ENCODE results near the gene ACACB. TPM values are rescaled to one million over a fixed set of nuclear protein-coding genes. Genes with fewer than 3 reads are reported as not detected.

Gene ACACB
- total RNA-seq, 2 donors from 2014 or later: 3.4 to 11.1 TPM

DNA sequence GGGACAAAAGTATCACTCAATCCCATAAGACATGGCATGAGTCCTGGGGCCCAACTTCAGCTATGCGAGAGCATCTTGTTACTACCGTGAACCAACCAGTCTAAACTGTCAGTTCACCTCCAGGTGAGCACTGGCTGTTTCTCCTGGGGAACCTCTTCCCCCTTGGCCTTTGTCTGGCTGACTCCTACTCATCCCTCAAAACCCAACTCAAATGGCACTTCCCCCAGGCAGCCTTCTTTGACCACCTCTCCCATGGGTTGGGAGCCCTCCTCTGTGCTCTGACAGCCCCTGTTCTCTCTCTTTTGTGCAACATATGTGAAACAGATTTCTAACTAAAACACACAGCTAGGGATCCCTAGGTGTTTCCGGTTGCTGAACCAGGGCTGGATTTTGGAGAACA lies 155.0 kb downstream of the ACACB start:
- no peak for DNase-seq (ENCODE audit: low spot score)
- Mint-ChIP-seq H3K27me3 (peaks cover 10 to 17% of the 10 kb centered on the region in 2 donors), H3K36me3 (no peaks in the 10 kb centered on the region), H3K9me3 (no peaks in the 10 kb centered on the region), H3K4me3 (no peak overlapping the region), H3K4me1 (ENCODE audit: low read depth in 2 of 2) (no peaks in the 10 kb centered on the region), H3K27ac (no peak overlapping the region)
- no peak for ATAC-seq

- Mint-ChIP-seq H3K27ac (no peak overlapping the region), H3K9me3 (no peaks in the 10 kb centered on the region), H3K36me3 (no peaks in the 10 kb centered on the region), H3K4me1 (ENCODE audit: low read depth in 2 of 2) (no peaks in the 10 kb centered on the region), H3K27me3 (peaks cover 10 to 17% of the 10 kb centered on the region in 2 donors), H3K4me3 (no peak overlapping the region)
- no peak for ATAC-seq
- no peak for DNase-seq (ENCODE audit: low spot score)
These were observed 157.0 kb downstream of the ACACB start for GRCh38 chr12:109273354-109273753.

DNA sequence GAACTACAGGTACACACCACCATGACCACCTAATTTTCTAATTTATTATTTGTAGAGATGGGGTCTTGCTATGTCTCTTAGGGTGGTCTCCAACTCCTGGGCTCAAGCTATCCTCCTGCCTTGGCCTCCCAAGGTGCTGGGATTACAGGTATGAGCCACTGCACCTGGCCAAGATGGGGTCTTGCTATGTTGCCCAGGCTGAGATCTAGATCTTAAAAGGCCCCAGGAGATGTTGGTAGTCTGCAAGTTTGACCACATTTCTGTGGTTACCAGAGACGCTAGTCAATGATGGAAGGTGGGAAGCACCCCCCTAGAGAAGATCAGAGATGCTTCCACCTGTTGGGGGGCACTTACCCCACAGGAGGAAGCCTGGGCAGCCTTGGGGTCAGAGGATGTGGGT lies 158.0 kb downstream of the ACACB start:
- Mint-ChIP-seq H3K9me3 (no peaks in the 10 kb centered on the region), H3K27ac (no peak overlapping the region), H3K27me3 (peaks cover 10 to 17% of the 10 kb centered on the region in 2 donors), H3K4me3 (no peak overlapping the region), H3K36me3 (no peaks in the 10 kb centered on the region), H3K4me1 (ENCODE audit: low read depth in 2 of 2) (no peaks in the 10 kb centered on the region)
- ATAC-seq (no peak), DNase-seq (ENCODE audit: low spot score) (no peak)

DNA sequence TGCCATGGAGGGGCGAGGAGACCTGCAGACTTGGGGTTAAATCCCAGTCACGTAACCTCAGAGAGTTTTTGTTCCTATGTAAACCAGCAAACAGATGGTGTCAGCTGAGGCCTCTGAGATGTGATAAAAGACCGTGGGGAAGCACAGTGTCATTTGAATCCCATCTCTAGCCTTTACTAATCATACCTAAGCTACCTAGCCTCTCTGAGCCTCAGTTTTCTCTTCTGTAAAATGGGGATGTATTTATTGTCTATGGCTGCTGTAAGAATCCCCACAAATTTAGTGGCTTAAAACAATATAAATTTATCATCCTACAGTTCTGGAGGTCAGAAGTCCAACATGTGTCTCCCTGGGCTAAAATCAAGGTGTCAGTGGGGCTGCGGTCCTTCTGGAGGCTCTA lies 158.8 kb downstream of the ACACB start:
- no peaks in the 10 kb centered on the region for H3K36me3 Mint-ChIP-seq
- no peaks in the 10 kb centered on the region for H3K9me3 Mint-ChIP-seq
- DNase-seq (ENCODE audit: low spot score) (no peak), ATAC-seq (no peak)
- H3K4me3 Mint-ChIP-seq: no peak overlapping the region
- H3K27ac Mint-ChIP-seq: no peak overlapping the region
- no peaks in the 10 kb centered on the region for H3K4me1 Mint-ChIP-seq (ENCODE audit: low read depth in 2 of 2)
- peaks cover 10 to 17% of the 10 kb centered on the region in 2 donors for H3K27me3 Mint-ChIP-seq

DNA sequence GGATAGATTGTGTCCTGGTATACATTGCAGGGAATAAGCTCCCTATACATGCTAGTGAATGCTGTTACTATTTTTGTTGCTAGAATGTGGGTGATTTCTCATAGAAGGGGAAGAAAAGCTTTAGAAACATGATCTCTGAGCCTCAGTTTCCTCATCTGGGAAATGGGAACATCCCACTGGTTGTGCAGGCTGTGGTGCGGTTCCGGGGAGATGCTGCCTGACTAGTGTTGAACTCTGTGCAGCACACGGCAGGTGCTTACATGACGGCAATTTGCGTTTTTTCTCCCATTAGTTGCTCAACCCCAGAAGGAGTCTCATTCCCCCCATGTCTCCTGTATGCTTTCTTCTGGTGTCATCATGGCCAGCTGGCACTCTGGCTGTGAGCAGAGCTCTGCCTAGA lies 159.8 kb downstream of the ACACB start:
- Mint-ChIP-seq H3K27ac (no peak overlapping the region), H3K36me3 (no peaks in the 10 kb centered on the region), H3K9me3 (no peaks in the 10 kb centered on the region), H3K4me3 (no peak overlapping the region), H3K4me1 (ENCODE audit: low read depth in 2 of 2) (no peaks in the 10 kb centered on the region), H3K27me3 (peaks cover 10 to 17% of the 10 kb centered on the region in 2 donors)
- ATAC-seq: no peak
- no peak for DNase-seq (ENCODE audit: low spot score)

DNA sequence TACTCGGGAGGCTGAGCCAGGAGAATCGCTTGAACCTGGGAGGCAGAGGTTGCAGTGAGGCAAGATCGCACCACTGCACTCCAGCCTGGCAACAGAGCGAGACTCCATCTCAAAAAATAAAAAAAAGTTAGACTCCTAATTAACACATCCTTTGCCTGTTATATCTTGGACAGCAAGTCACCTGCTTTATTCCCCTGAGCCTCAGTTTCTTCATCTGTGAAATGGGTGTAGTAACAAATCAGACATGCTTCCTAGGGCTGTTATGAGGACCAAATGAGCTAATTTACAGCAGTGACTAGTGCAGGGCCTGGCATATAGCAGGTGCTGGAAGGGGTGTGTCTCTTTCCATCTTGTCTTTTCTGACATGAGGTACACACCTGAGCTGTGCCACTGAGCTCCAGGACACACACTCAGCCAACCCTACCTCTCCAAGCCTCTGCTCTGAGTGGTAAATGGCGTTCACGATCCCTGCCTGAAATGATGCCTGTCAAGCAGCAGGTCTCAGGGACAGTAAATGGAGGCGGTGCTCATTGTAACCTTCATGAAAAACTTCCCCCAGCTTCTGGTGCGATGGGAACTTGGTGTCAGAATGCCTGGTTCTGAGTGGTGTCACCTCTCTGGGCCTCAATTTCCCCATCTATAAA lies 161.0 kb downstream of the ACACB start:
- DNase-seq (ENCODE audit: low spot score) (no peak), ATAC-seq (no peak)
- H3K9me3 Mint-ChIP-seq: no peaks in the 10 kb centered on the region
- H3K4me3 Mint-ChIP-seq: no peak overlapping the region
- H3K27ac Mint-ChIP-seq: no peak overlapping the region
- no peaks in the 10 kb centered on the region for H3K4me1 Mint-ChIP-seq (ENCODE audit: low read depth in 2 of 2)
- H3K27me3 Mint-ChIP-seq: peaks cover 10 to 17% of the 10 kb centered on the region in 2 donors
- H3K36me3 Mint-ChIP-seq: no peaks in the 10 kb centered on the region

DNA sequence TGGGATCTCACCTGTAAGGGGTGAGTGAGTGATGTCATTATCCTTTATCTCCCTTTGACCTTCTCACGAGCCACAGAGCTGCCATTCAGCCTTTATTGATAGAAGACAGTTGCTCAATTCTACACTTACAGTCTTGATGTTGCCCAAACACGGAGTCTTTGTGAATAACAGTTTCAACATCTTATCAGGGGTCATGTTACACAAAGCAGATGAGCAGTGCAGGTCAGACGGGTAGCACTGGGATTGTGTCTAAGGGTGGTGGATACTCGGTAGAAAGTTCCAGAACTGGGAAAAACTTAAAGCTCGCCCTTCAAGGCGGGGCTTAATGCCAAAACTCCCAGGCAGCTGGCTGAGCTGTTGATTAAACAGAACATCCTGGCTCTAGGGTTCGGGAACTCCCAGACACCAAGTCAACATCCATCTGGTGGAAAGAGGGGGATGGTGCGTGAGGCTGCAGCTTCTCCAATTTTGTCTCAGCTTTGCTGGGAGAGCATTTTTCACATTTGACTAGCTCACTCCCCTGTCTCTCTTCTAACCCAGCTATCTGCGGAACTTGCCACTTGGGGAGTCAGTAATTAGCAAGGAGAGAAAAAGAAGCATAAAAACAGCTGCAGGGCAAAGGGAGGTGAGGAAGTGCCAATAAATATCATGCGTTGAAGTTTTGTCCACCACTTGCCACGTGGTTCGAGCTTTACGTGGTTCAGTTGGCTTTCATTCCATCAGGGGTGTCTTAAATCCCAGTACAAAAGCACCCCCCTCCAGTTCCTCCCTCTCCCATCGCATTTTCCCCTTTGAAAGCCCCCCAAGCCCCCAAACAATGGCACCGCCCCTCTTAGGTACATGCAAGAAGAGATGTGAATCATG lies 161.7 kb downstream of the ACACB start:
- DNase-seq (ENCODE audit: low spot score) (no peak), ATAC-seq (no peak)
- Mint-ChIP-seq H3K9me3 (no peaks in the 10 kb centered on the region), H3K4me3 (no peak overlapping the region), H3K27ac (no peak overlapping the region), H3K36me3 (no peaks in the 10 kb centered on the region), H3K4me1 (ENCODE audit: low read depth in 2 of 2) (no peaks in the 10 kb centered on the region), H3K27me3 (peaks cover 8 to 12% of the 10 kb centered on the region in 2 donors)

GRCh38 chr12:109278912-109279311 lies 162.5 kb downstream of the ACACB start:
- ATAC-seq (no peak), DNase-seq (ENCODE audit: low spot score) (no peak)
- Mint-ChIP-seq H3K4me1 (ENCODE audit: low read depth in 2 of 2) (no peaks in the 10 kb centered on the region), H3K27ac (no peak overlapping the region), H3K9me3 (no peaks in the 10 kb centered on the region), H3K4me3 (no peak overlapping the region), H3K36me3 (no peaks in the 10 kb centered on the region), H3K27me3 (peaks cover 3 to 4% of the 10 kb centered on the region in 2 donors)

DNA sequence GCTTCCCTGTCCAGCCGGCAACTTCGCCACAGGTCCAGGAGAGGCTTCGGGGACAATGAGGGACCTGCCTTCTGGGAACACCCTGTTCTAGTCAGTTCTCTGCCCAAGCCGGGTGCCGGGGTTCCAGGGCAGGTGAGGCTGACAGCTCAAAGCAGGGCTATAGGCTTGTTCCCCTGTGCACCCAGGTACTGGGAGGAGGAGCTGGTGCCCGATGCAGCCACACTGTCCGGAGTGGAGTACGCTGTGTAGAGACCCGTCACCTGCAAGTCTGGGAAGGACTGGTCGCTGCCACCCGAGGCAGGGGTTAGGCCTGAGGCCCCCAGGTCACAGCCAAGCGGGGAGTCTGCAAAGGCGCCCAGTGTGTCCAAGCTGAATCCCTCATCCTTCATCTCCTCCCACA lies 163.1 kb downstream of the ACACB start:
- H3K4me3 Mint-ChIP-seq: no peak overlapping the region
- H3K4me1 Mint-ChIP-seq (ENCODE audit: low read depth in 2 of 2): no peaks in the 10 kb centered on the region
- no peaks in the 10 kb centered on the region for H3K9me3 Mint-ChIP-seq
- DNase-seq (ENCODE audit: low spot score) (no peak), ATAC-seq (peak in 1 of 2 donors; percentile 13)
- H3K36me3 Mint-ChIP-seq: no peaks in the 10 kb centered on the region
- H3K27ac Mint-ChIP-seq: no peak overlapping the region
- H3K27me3 Mint-ChIP-seq: peaks cover 3 to 4% of the 10 kb centered on the region in 2 donors

GRCh38 chr12:109281452-109281851 lies 165.1 kb downstream of the ACACB start:
- DNase-seq (ENCODE audit: low spot score): no peak
- H3K4me3 Mint-ChIP-seq: no peak overlapping the region
- no peaks in the 10 kb centered on the region for H3K36me3 Mint-ChIP-seq
- H3K27ac Mint-ChIP-seq: no peak overlapping the region
- H3K4me1 Mint-ChIP-seq (ENCODE audit: low read depth in 2 of 2): no peaks in the 10 kb centered on the region
- no peaks in the 10 kb centered on the region for H3K27me3 Mint-ChIP-seq
- ATAC-seq: no peak
- H3K9me3 Mint-ChIP-seq: no peaks in the 10 kb centered on the region

DNA sequence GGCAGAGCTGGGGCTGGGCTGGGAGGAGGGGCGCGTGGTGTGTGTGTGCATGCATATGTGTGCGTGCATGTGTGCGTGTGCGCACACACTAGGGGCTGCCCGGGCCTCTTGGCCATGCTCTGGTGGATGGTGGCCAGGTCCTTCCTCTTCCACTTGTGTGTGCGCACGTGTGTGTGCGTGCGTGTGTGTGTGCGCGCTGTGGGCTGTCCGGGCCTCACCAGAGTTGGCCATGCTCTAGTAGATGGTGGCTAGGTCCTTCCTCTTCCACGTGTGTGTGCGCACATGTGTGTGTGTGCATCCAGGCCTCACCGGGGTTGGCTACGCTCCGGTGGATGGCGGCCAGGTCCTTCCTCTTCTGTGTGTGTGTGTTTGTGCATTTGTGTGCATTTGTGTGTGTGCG lies 168.0 kb downstream of the ACACB start:
- DNase-seq (ENCODE audit: low spot score) (no peak), ATAC-seq (no peak)
- no peaks in the 10 kb centered on the region for H3K4me1 Mint-ChIP-seq (ENCODE audit: low read depth in 2 of 2)
- no peak overlapping the region for H3K27ac Mint-ChIP-seq
- H3K36me3 Mint-ChIP-seq: no peaks in the 10 kb centered on the region
- H3K9me3 Mint-ChIP-seq: no peaks in the 10 kb centered on the region
- no peak overlapping the region for H3K4me3 Mint-ChIP-seq
- peaks cover 4 to 6% of the 10 kb centered on the region in 2 donors for H3K27me3 Mint-ChIP-seq

DNA sequence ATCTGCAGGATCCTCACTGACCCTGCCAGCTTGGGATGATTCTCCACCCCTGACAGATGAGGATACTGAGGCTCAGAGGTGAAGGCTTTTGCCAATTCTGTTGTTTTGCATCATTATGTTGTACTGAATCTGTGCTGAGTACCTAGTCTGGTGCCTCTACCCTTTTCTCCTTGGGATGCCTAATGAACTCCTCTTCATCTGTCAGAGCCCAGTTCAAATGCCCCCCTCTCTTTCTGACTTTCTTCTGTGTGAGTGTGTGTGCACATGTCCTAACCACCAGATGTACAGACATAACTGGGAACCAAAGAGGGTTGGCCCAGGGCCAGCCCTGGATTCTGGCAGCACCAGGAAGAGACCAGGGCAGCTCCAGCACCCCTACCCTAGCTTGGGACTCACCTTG lies 169.9 kb downstream of the ACACB start:
- ATAC-seq (no peak), DNase-seq (ENCODE audit: low spot score) (no peak)
- H3K4me1 Mint-ChIP-seq (ENCODE audit: low read depth in 2 of 2): no peaks in the 10 kb centered on the region
- no peaks in the 10 kb centered on the region for H3K9me3 Mint-ChIP-seq
- H3K36me3 Mint-ChIP-seq: no peaks in the 10 kb centered on the region
- H3K27ac Mint-ChIP-seq: no peak overlapping the region
- H3K4me3 Mint-ChIP-seq: no peak overlapping the region
- peaks cover 11 to 13% of the 10 kb centered on the region in 2 donors for H3K27me3 Mint-ChIP-seq

DNA sequence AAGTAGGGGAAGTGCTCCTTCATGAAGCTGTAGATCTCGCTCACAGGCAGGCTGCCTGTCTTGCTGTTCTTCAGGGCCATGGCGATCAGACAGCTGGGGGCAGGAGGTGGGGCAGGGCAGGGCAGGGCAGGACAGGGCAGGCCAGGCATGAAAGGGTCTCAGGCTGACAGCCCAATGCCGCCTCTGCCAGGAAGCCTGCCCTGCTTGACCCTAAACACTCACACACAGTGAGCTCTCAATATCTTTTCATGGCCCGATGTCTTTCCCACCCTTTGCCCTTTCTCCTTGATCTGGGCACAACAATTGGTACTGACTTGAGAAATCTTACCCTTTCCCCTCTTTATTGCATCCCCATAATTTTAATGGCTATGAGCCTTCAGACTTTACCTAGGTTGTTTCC lies 170.3 kb downstream of the ACACB start:
- DNase-seq (ENCODE audit: low spot score) (peak; percentile 10), ATAC-seq (no peak)
- Mint-ChIP-seq H3K27ac (no peak overlapping the region), H3K36me3 (no peaks in the 10 kb centered on the region), H3K4me3 (no peak overlapping the region), H3K4me1 (ENCODE audit: low read depth in 2 of 2) (no peaks in the 10 kb centered on the region), H3K9me3 (no peaks in the 10 kb centered on the region), H3K27me3 (peaks cover 13 to 14% of the 10 kb centered on the region in 2 donors)

- H3K4me1 Mint-ChIP-seq (ENCODE audit: low read depth in 2 of 2): no peaks in the 10 kb centered on the region
- no peaks in the 10 kb centered on the region for H3K9me3 Mint-ChIP-seq
- no peak for ATAC-seq
- H3K36me3 Mint-ChIP-seq: no peaks in the 10 kb centered on the region
- DNase-seq (ENCODE audit: low spot score): peak; percentile 22
- H3K4me3 Mint-ChIP-seq: no peak overlapping the region
- peaks cover 13 to 14% of the 10 kb centered on the region in 2 donors for H3K27me3 Mint-ChIP-seq
- H3K27ac Mint-ChIP-seq: no peak overlapping the region
These were observed 170.8 kb downstream of the ACACB start for GRCh38 chr12:109287181-109287580.
